ENCODE data around the gene SCN3B.

The SCN3B gene

DNA sequence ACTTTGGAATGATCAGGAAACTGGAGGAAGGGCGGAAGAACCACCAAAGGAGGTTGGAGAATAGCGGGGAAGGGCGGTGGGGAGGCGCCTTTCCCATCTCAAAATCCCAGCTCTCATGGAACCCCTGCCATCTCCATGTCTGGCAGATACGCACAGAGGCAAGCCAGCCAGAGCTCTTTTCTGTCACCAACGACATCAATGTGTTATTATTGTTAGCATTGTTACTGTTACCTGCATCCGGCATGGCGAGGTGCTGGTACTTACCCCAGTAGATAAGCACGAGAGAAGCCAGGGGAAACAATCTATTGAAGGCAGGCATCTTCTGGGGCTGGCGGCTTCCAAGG is 969 bp downstream of the SCN3B start:
- Histone ChIP-seq H2BK120ac (ENCODE audit: low read depth, low read length) (no peak overlapping the region), H4K91ac (ENCODE audit: low read depth, low read length, poor library complexity) (no peak overlapping the region), H3K27ac (replicated peaks; ENCODE audit: low read length) (no peak overlapping the region), H2AK5ac (ENCODE audit: low read depth, low read length) (no peak overlapping the region), H2BK12ac (ENCODE audit: low read length) (no peak overlapping the region), H3K79me1 (ENCODE audit: low read depth, low read length) (no peaks in the 10 kb centered on the region), H3K14ac (ENCODE audit: low read length) (no peak overlapping the region), H2BK15ac (ENCODE audit: low read length) (no peak overlapping the region), H4K8ac (ENCODE audit: low read depth, low read length) (no peak overlapping the region), H3K4me3 (ENCODE audit: low read length in 2 of 2) (no peak overlapping the region), H3K18ac (ENCODE audit: low read length) (no peak overlapping the region), H3K36me3 (replicated peaks in 1 of 2; ENCODE audit: control insufficient read depth in 2 of 2, insufficient read depth in 2 of 2, low read length in 2 of 2) (no peaks in the 10 kb centered on the region), H3K4ac (ENCODE audit: low read length) (no peak overlapping the region), H3K9me3 (replicated peaks in 1 of 2; ENCODE audit: control insufficient read depth in 2 of 2, insufficient read depth in 1 of 2, low read depth in 1 of 2, low read length in 2 of 2) (no peaks in the 10 kb centered on the region), H3K27me3 (ENCODE audit: control insufficient read depth in 3 of 3, insufficient read depth in 3 of 3, low read depth in 1 of 3, low read length in 3 of 3) (peaks cover 0 to 69% (median 19%) of the 10 kb centered on the region in 3 experiments), H3K23ac (ENCODE audit: low read depth, low read length, poor library complexity) (no peak overlapping the region), H2AFZ (ENCODE audit: low read length) (peak overlapping the region; percentile 98), H3K4me1 (ENCODE audit: control insufficient read depth in 2 of 2, insufficient read depth in 1 of 2, low read depth in 1 of 2, low read length in 2 of 2) (peaks cover 4% of the 10 kb centered on the region in 2 donors), H3K9ac (ENCODE audit: low read depth, low read length, poor library complexity) (no peak overlapping the region), H2BK5ac (ENCODE audit: low read length) (no peak overlapping the region), H3K4me2 (ENCODE audit: insufficient read depth, low read length, poor library complexity, severe bottlenecking) (no peak overlapping the region)
- WGBS, 2 donors (ENCODE audit: extremely low coverage in 2 of 2, insufficient read length in 2 of 2, insufficient replicate concordance in 1 of 2): no CpG with 5 or more reads among the region's 10 CpGs
- no peak for DNase-seq (ENCODE audit: low spot score)

- Histone ChIP-seq H3K4ac (ENCODE audit: low read length) (no peak overlapping the region), H3K9me3 (replicated peaks in 1 of 2; ENCODE audit: control insufficient read depth in 2 of 2, insufficient read depth in 1 of 2, low read depth in 1 of 2, low read length in 2 of 2) (no peaks in the 10 kb centered on the region), H3K14ac (ENCODE audit: low read length) (no peak overlapping the region), H2BK5ac (ENCODE audit: low read length) (no peak overlapping the region), H3K4me3 (ENCODE audit: low read length in 2 of 2) (no peak overlapping the region), H4K8ac (ENCODE audit: low read depth, low read length) (no peak overlapping the region), H2BK15ac (ENCODE audit: low read length) (no peak overlapping the region), H3K79me1 (ENCODE audit: low read depth, low read length) (no peaks in the 10 kb centered on the region), H3K18ac (ENCODE audit: low read length) (no peak overlapping the region), H3K4me1 (ENCODE audit: control insufficient read depth in 2 of 2, insufficient read depth in 1 of 2, low read depth in 1 of 2, low read length in 2 of 2) (peaks cover 4% of the 10 kb centered on the region in 2 donors), H4K91ac (ENCODE audit: low read depth, low read length, poor library complexity) (no peak overlapping the region), H2BK120ac (ENCODE audit: low read depth, low read length) (no peak overlapping the region), H3K23ac (ENCODE audit: low read depth, low read length, poor library complexity) (no peak overlapping the region), H3K27ac (replicated peaks; ENCODE audit: low read length) (no peak overlapping the region), H3K36me3 (replicated peaks in 1 of 2; ENCODE audit: control insufficient read depth in 2 of 2, insufficient read depth in 2 of 2, low read length in 2 of 2) (no peaks in the 10 kb centered on the region), H2AK5ac (ENCODE audit: low read depth, low read length) (no peak overlapping the region), H2AFZ (ENCODE audit: low read length) (no peak overlapping the region), H3K9ac (ENCODE audit: low read depth, low read length, poor library complexity) (no peak overlapping the region), H2BK12ac (ENCODE audit: low read length) (no peak overlapping the region), H3K4me2 (ENCODE audit: insufficient read depth, low read length, poor library complexity, severe bottlenecking) (no peak overlapping the region), H3K27me3 (ENCODE audit: control insufficient read depth in 3 of 3, insufficient read depth in 3 of 3, low read depth in 1 of 3, low read length in 3 of 3) (peaks cover 0 to 66% (median 19%) of the 10 kb centered on the region in 3 experiments)
- DNase-seq (ENCODE audit: low spot score): no peak
- no CpG with 5 or more reads among the region's 2 CpGs for WGBS, 2 donors (ENCODE audit: extremely low coverage in 2 of 2, insufficient read length in 2 of 2, insufficient replicate concordance in 1 of 2)
Observed at GRCh38 chr11:123652599-123652998, 1.8 kb downstream of the SCN3B start.

DNA sequence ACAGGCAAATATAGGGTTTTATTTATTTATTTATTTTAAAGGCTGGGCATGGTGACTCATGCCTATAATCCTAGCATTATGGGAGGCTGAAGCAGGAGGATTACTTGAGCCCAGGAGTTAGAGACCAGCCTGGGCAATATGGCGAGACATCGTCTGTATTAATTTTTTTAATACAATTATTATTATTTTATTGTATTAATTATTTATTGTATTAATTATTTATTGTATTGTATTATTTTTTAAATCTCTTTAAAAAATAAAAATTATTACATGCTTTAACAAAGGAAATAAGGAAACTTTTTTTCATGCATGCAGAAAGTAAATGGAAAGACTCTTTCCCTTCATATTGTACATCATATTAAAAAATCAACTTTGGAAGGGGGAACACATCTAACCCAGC is 3.5 kb downstream of the SCN3B start:
- H3K36me3 ChIP-seq (replicated peaks in 1 of 2; ENCODE audit: control insufficient read depth in 2 of 2, insufficient read depth in 2 of 2, low read length in 2 of 2): no peaks in the 10 kb centered on the region
- H3K4me2 ChIP-seq (ENCODE audit: insufficient read depth, low read length, poor library complexity, severe bottlenecking): no peak overlapping the region
- H3K9ac ChIP-seq (ENCODE audit: low read depth, low read length, poor library complexity): no peak overlapping the region
- H3K4me1 ChIP-seq (ENCODE audit: control insufficient read depth in 2 of 2, insufficient read depth in 1 of 2, low read depth in 1 of 2, low read length in 2 of 2): peaks cover 4% of the 10 kb centered on the region in 2 donors
- no peak for DNase-seq (ENCODE audit: low spot score)
- H3K14ac ChIP-seq (ENCODE audit: low read length): no peak overlapping the region
- no peaks in the 10 kb centered on the region for H3K79me1 ChIP-seq (ENCODE audit: low read depth, low read length)
- H3K27ac ChIP-seq (replicated peaks; ENCODE audit: low read length): no peak overlapping the region
- no peak overlapping the region for H2BK15ac ChIP-seq (ENCODE audit: low read length)
- no peak overlapping the region for H4K8ac ChIP-seq (ENCODE audit: low read depth, low read length)
- H2AFZ ChIP-seq (ENCODE audit: low read length): no peak overlapping the region
- no peak overlapping the region for H4K91ac ChIP-seq (ENCODE audit: low read depth, low read length, poor library complexity)
- no peak overlapping the region for H2BK12ac ChIP-seq (ENCODE audit: low read length)
- H3K27me3 ChIP-seq (ENCODE audit: control insufficient read depth in 3 of 3, insufficient read depth in 3 of 3, low read depth in 1 of 3, low read length in 3 of 3): peaks cover 0 to 59% (median 19%) of the 10 kb centered on the region in 3 experiments
- H3K18ac ChIP-seq (ENCODE audit: low read length): no peak overlapping the region
- no peak overlapping the region for H2BK5ac ChIP-seq (ENCODE audit: low read length)
- H2BK120ac ChIP-seq (ENCODE audit: low read depth, low read length): no peak overlapping the region
- H3K9me3 ChIP-seq (replicated peaks in 1 of 2; ENCODE audit: control insufficient read depth in 2 of 2, insufficient read depth in 1 of 2, low read depth in 1 of 2, low read length in 2 of 2): no peaks in the 10 kb centered on the region
- WGBS, 2 donors (ENCODE audit: extremely low coverage in 2 of 2, insufficient read length in 2 of 2, insufficient replicate concordance in 1 of 2): no CpG with 5 or more reads among the region's 2 CpGs
- H3K4me3 ChIP-seq (ENCODE audit: low read length in 2 of 2): no peak overlapping the region
- no peak overlapping the region for H3K23ac ChIP-seq (ENCODE audit: low read depth, low read length, poor library complexity)
- no peak overlapping the region for H3K4ac ChIP-seq (ENCODE audit: low read length)
- H2AK5ac ChIP-seq (ENCODE audit: low read depth, low read length): no peak overlapping the region

DNA sequence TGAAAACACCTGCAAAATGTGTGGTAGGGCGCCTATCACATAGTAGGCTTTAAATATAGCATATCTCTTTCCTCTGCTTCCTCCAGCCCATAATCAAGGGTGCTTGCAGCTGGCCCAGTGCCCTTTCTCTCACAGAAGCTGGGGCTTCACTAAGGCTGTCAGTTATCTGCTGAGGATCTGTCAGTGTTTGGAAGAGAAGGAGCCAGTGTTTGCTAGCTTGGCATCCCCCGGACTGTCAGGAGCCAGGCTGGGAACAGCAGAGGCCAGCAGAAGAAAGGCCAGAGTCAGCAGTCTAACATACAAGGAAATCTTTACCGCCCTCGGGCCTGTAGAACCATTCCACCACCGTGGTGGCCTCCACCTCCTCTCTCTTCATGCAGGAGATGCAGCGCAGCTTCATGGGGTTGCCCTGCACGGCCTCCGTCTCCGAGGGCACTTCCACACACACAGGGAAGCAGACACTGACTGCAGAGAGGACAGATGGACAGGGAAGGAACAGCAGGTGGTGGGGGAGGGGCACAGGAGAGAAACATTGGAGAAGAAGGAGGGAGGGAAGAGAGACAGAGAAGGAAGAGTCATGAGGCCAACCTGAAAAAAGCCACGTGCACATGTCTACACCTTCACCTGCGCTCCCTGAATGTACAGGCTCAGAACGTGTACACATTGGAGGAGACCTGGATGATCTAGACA is 9.0 kb downstream of the SCN3B start:
- H3K18ac ChIP-seq (ENCODE audit: low read length): peak overlapping the region; percentile 67
- H2BK15ac ChIP-seq (ENCODE audit: low read length): no peak overlapping the region
- no peak overlapping the region for H2AK5ac ChIP-seq (ENCODE audit: low read depth, low read length)
- H3K4ac ChIP-seq (ENCODE audit: low read length): no peak overlapping the region
- WGBS, 2 donors (ENCODE audit: extremely low coverage in 2 of 2, insufficient read length in 2 of 2, insufficient replicate concordance in 1 of 2): no CpG with 5 or more reads among the region's 12 CpGs
- peaks cover 0 to 30% (median 0%) of the 10 kb centered on the region in 3 experiments for H3K27me3 ChIP-seq (ENCODE audit: control insufficient read depth in 3 of 3, insufficient read depth in 3 of 3, low read depth in 1 of 3, low read length in 3 of 3)
- no peaks in the 10 kb centered on the region for H3K79me1 ChIP-seq (ENCODE audit: low read depth, low read length)
- H3K23ac ChIP-seq (ENCODE audit: low read depth, low read length, poor library complexity): no peak overlapping the region
- H3K9me3 ChIP-seq (replicated peaks in 1 of 2; ENCODE audit: control insufficient read depth in 2 of 2, insufficient read depth in 1 of 2, low read depth in 1 of 2, low read length in 2 of 2): no peaks in the 10 kb centered on the region
- H3K4me2 ChIP-seq (ENCODE audit: insufficient read depth, low read length, poor library complexity, severe bottlenecking): no peak overlapping the region
- peak overlapping the region; percentile 72 for H3K14ac ChIP-seq (ENCODE audit: low read length)
- H3K27ac ChIP-seq (replicated peaks; ENCODE audit: low read length): no peak overlapping the region
- H2BK12ac ChIP-seq (ENCODE audit: low read length): no peak overlapping the region
- H4K91ac ChIP-seq (ENCODE audit: low read depth, low read length, poor library complexity): no peak overlapping the region
- H3K36me3 ChIP-seq (replicated peaks in 1 of 2; ENCODE audit: control insufficient read depth in 2 of 2, insufficient read depth in 2 of 2, low read length in 2 of 2): no peaks in the 10 kb centered on the region
- DNase-seq (ENCODE audit: low spot score): no peak
- H2BK120ac ChIP-seq (ENCODE audit: low read depth, low read length): no peak overlapping the region
- no peak overlapping the region for H3K4me3 ChIP-seq (ENCODE audit: low read length in 2 of 2)
- H3K4me1 ChIP-seq (ENCODE audit: control insufficient read depth in 2 of 2, insufficient read depth in 1 of 2, low read depth in 1 of 2, low read length in 2 of 2): peaks cover 0 to 8% of the 10 kb centered on the region in 2 donors
- no peak overlapping the region for H3K9ac ChIP-seq (ENCODE audit: low read depth, low read length, poor library complexity)
- no peak overlapping the region for H4K8ac ChIP-seq (ENCODE audit: low read depth, low read length)
- H2AFZ ChIP-seq (ENCODE audit: low read length): no peak overlapping the region
- H2BK5ac ChIP-seq (ENCODE audit: low read length): no peak overlapping the region
